M059J (cell line): Measurements from ENCODE around the gene MEPE. TPM values are rescaled to one million over a fixed set of nuclear protein-coding genes. Genes with fewer than 3 reads are reported as not detected.
"Not testable (repeated sequence)": the region's sequence is repeated elsewhere in the genome, so short reads cannot be mapped to it uniquely, and the experiment has no call there.

Experiments used
- DNase-seq: peaks from one replicate; pipeline ENCODE4 v3.0.0-alpha.2; 2012; ENCODE audit warnings: low read depth
- total RNA-seq: library from RNA; depleted of rRNA; stranded (reverse); fragments of >200 nt; shearing (Covaris generic); gene quantifications from 2 replicates; pipeline ENCODE4 v1.2.3, GENCODE V29; 2014; rRNA removed

The MEPE gene
- total RNA-seq, 1 experiment from 2014 or later = 0.07 TPM

DNA sequence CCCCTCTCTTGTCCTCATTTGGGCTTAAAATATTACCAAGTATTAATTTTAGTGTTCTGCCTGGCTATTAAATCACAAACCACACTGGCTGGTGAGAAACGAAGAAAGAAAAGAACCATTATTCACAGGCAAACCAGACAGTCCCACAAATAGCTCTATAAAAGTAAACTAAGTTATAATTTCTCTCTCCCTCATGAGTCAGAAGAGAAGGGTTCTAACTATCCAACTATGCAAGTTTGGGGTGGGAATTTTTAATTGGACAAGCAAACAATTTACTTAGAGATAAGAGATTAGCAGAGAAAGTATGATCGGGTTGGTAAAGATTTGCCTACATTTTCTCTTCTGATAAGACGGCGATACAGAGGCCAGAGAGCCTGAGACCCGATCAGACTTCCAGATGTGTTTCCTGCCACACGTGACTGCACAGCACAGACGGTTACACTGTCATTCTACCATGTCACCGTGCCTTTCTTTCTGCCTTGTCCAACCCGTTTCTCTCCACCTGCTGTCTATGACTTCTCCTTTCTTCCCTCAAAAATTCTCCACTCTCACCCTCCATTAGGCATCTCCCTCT, 52.3 kb downstream of the MEPE start:
- DNase-seq = no peak

DNA sequence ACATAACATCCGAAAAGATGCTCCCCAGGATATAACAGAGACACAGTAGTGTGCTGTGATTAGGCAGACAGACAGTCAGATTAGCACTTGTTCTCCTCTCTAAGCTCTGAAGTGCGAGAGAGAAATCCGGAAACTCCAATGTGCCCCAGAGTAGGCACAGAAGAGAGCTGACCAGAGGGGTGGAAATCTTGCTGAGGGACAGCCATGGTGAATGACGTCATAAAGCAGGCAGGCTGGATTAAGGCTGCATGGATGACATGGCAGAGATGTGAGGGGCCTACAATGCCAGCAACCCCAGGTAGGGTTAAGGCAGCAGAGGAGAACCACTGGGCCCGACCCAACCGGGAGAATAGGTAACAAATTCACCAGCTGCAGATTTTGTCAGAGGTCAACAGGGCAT, 53.3 kb downstream of the MEPE start:
- DNase-seq = no peak

DNA sequence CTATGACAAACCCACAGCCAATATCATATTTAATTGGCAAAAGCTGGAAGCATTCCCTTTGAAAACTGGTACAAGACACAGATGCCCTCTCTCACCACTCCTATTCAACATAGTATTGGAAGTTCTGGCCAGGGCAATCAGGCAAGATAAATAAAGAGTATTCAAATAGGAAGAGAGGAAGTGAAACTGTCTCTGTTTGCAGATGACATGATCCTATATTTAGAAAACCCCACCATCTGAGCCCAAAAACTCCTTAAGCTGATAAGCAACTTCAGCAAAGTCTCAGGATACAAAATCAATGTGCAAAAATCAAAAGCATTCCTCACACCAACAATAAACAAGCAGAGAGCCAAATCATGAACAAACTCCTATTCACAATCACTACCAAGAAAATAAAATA, 58.0 kb downstream of the MEPE start:
- DNase-seq = not testable (repeated sequence)

DNA sequence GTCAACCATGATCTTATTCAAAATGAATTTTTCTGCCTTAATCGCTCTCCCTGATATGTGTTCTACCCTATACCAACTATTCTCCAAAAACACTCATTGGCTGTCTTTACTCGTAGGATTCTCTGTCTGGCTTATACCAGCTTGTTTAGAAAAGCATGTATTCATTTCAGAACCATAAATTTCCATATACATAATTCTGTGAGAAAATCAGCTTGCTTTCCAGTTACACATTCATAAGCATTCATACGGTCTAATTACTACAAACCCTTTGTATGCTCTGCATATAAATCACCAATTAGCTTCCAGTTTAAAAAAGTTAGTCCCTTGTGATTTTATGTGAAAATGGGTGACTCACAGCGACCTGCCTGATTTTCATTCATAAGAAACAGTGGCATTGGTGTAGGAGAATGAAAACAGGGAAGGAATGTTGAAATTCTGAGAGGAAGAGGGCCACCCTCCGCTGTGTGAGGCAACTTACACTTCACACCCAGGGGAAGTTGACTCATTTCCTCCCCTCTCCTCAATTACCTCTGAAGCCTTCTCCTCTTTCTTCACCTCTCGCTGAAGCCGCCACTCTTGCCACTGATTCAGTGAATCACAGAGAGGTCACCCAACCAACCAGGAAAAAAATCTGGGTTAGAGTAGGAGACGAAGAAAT, 63.3 kb downstream of the MEPE start:
- DNase-seq = peak; percentile 92

Other genes starting within 250 kb of the MEPE start
- gene DSPP, start 224.4 kb upstream of the MEPE start, total RNA-seq = not detected in 2 replicates
- not detected in 2 replicates for gene DMP1, start 182.7 kb upstream of the MEPE start, total RNA-seq
- gene IBSP, start 33.4 kb upstream of the MEPE start, total RNA-seq = not detected in 2 replicates
- 6.1 and 6.4 TPM in 2 replicates for gene SPP1, start 142.7 kb downstream of the MEPE start, total RNA-seq
- 19.5 and 26.4 TPM in 2 replicates for gene PKD2, start 174.7 kb downstream of the MEPE start, total RNA-seq